Neural progenitor cell (in vitro differentiated cells): ENCODE data around the gene WNT8B. TPM values are rescaled to one million over a fixed set of nuclear protein-coding genes. Genes with fewer than 3 reads are reported as not detected.

Experiments used
- DNase-seq: peaks from one replicate; pipeline ENCODE4 v3.0.0-alpha.2; 2016; ENCODE audit warnings: low spot score
- H2AFZ ChIP-seq: fragments of 200-600 bp; sonication (generic); replicated peaks from 2 replicates; pipeline ENCODE4 v1.6.1; 2016; ENCODE audit warnings: antibody characterized with exemption
- H3F3A ChIP-seq: fragments of 200-600 bp; sonication (generic); 2 replicates; pipeline ENCODE4 v1.6.1; 2016; ENCODE audit warnings: antibody characterized with exemption, low read depth
- H3K27ac ChIP-seq: fragments of 200-600 bp; sonication (generic); 2 replicates; pipeline ENCODE4 v1.5.1; 2016; ENCODE audit warnings: mild to moderate bottlenecking
- H3K27me3 ChIP-seq: fragments of 200-600 bp; sonication (generic); 2 replicates; pipeline ENCODE4 v1.6.1; 2016; ENCODE audit warnings: mild to moderate bottlenecking, moderate library complexity
- H3K36me3 ChIP-seq: fragments of 200-600 bp; sonication (generic); 2 replicates; pipeline ENCODE4 v1.5.1; 2016
- H3K4me1 ChIP-seq: fragments of 200-600 bp; sonication (generic); 2 replicates; pipeline ENCODE4 v1.6.1; 2016; ENCODE audit warnings: mixed run types
- H3K4me2 ChIP-seq: fragments of 200-600 bp; sonication (generic); 2 replicates; pipeline ENCODE4 v1.6.1; 2016
- H3K4me3 ChIP-seq: fragments of 200-600 bp; sonication (generic); 2 replicates; pipeline ENCODE4 v1.5.1; 2016
- H3K79me2 ChIP-seq: fragments of 200-600 bp; sonication (generic); 2 replicates; pipeline ENCODE4 v1.6.1; 2016; ENCODE audit warnings: low read depth
- H3K9ac ChIP-seq: fragments of 200-600 bp; sonication (generic); 2 replicates; pipeline ENCODE4 v1.6.1; 2016
- H3K9me3 ChIP-seq: fragments of 200-600 bp; sonication (generic); 2 replicates; pipeline ENCODE4 v1.5.1; 2016; ENCODE audit warnings: low read depth
- H4K20me1 ChIP-seq: fragments of 200-600 bp; sonication (generic); 2 replicates; pipeline ENCODE4 v1.6.1; 2016; ENCODE audit warnings: low read depth
- H3K27ac Mint-ChIP-seq: 3 replicates; pipeline ENCODE4 v1.8.0; 2021; ENCODE audit warnings: mixed read lengths
- H3K27me3 Mint-ChIP-seq: 2 replicates; pipeline ENCODE4 v1.8.0; 2022; ENCODE audit warnings: low read depth, mild to moderate bottlenecking, inconsistent platforms, moderate library complexity, mixed read lengths; ENCODE audit not compliant: insufficient read depth
- H3K36me3 Mint-ChIP-seq: 3 replicates; pipeline ENCODE4 v1.8.0; 2021; ENCODE audit warnings: mixed read lengths
- H3K4me1 Mint-ChIP-seq: 3 replicates; pipeline ENCODE4 v1.8.0; 2021; ENCODE audit warnings: mixed read lengths
- H3K4me3 Mint-ChIP-seq: 3 replicates; pipeline ENCODE4 v1.8.0; 2021; ENCODE audit warnings: mild to moderate bottlenecking, moderate library complexity, mixed read lengths
- H3K9me3 Mint-ChIP-seq: 3 replicates; pipeline ENCODE4 v1.8.0; 2020; ENCODE audit warnings: mixed read lengths
- CTCF ChIP-seq: fragments of 200-600 bp; sonication (generic); IDR thresholded peaks from 2 replicates; pipeline ENCODE4 v1.5.1; 2017; ENCODE audit warnings: antibody characterized with exemption, mild to moderate bottlenecking
- EZH2 ChIP-seq: fragments of 200-600 bp; sonication (generic); IDR thresholded peaks from 2 replicates; pipeline ENCODE4 v1.6.1; 2017; ENCODE audit warnings: antibody characterized with exemption, mild to moderate bottlenecking, moderate library complexity
- EZH2phosphoT487 ChIP-seq: fragments of 200-600 bp; sonication (generic); IDR thresholded peaks from 2 replicates; pipeline ENCODE4 v1.6.1; 2017; ENCODE audit warnings: antibody characterized with exemption
- total RNA-seq: library from RNA; depleted of rRNA; stranded (reverse); fragments of >200 nt; gene quantifications from 2 replicates; pipeline ENCODE4 v1.2.3, GENCODE V29; 2015; ENCODE audit warnings: low replicate concordance

The WNT8B gene
- total RNA-seq, 1 donor from 2014 or later, result 5.8 TPM

- no peak for TF ChIP-seq EZH2phosphoT487
- no peak for TF ChIP-seq CTCF
- no peak for TF ChIP-seq EZH2
- peaks cover 4% of the 10 kb centered on the region for H4K20me1 ChIP-seq
- no peaks in the 10 kb centered on the region for H3K9me3 Mint-ChIP-seq
- H2AFZ ChIP-seq, result no peak overlapping the region
- H3K4me1 ChIP-seq, result peaks cover 29% of the 10 kb centered on the region
- no peaks in the 10 kb centered on the region for H3K9me3 ChIP-seq
- DNase-seq, result no peak
- H3F3A ChIP-seq, result peaks cover 25% of the 10 kb centered on the region
- H3K79me2 ChIP-seq, result peaks cover 4% of the 10 kb centered on the region
- H3K36me3 Mint-ChIP-seq, result peaks cover 17% of the 10 kb centered on the region
- peaks cover 16% of the 10 kb centered on the region for H3K27me3 Mint-ChIP-seq
- peaks cover 86% of the 10 kb centered on the region for H3K27me3 ChIP-seq
- no peak overlapping the region for H3K27ac Mint-ChIP-seq
- no peaks in the 10 kb centered on the region for H3K36me3 ChIP-seq
- no peak overlapping the region for H3K9ac ChIP-seq
- no peak overlapping the region for H3K27ac ChIP-seq
- no peak overlapping the region for H3K4me3 ChIP-seq
- H3K4me2 ChIP-seq, result no peak overlapping the region
- no peak overlapping the region for H3K4me3 Mint-ChIP-seq
- H3K4me1 Mint-ChIP-seq, result peaks cover 35% of the 10 kb centered on the region
Observed at GRCh38 chr10:100480002-100480401, 17.2 kb downstream of the WNT8B start.

- peaks cover 50% of the 10 kb centered on the region for H3K4me1 Mint-ChIP-seq
- peak; percentile 85 for DNase-seq
- H3K27me3 ChIP-seq, result peaks cover 82% of the 10 kb centered on the region
- peaks cover 38% of the 10 kb centered on the region for H3K4me1 ChIP-seq
- H3F3A ChIP-seq, result peaks cover 41% of the 10 kb centered on the region
- peaks cover 4% of the 10 kb centered on the region for H3K79me2 ChIP-seq
- H3K9ac ChIP-seq, result no peak overlapping the region
- H3K36me3 ChIP-seq, result no peaks in the 10 kb centered on the region
- no peak for TF ChIP-seq EZH2
- no peak for TF ChIP-seq EZH2phosphoT487
- no peak for TF ChIP-seq CTCF
- H4K20me1 ChIP-seq, result peaks cover 11% of the 10 kb centered on the region
- H3K27ac ChIP-seq, result no peak overlapping the region
- no peaks in the 10 kb centered on the region for H3K9me3 Mint-ChIP-seq
- peak overlapping the region; percentile 19 for H3K27ac Mint-ChIP-seq
- peaks cover 17% of the 10 kb centered on the region for H3K36me3 Mint-ChIP-seq
- H2AFZ ChIP-seq, result no peak overlapping the region
- H3K9me3 ChIP-seq, result no peaks in the 10 kb centered on the region
- H3K27me3 Mint-ChIP-seq, result peaks cover 20% of the 10 kb centered on the region
- peak overlapping the region; percentile 50 for H3K4me3 ChIP-seq
- H3K4me3 Mint-ChIP-seq, result peak overlapping the region; percentile 81
- peak overlapping the region; percentile 83 for H3K4me2 ChIP-seq
Observed at GRCh38 chr10:100481462-100482081, 18.8 kb downstream of the WNT8B start.

- Histone ChIP-seq H3F3A (peaks cover 48% of the 10 kb centered on the region), H4K20me1 (peaks cover 14% of the 10 kb centered on the region), H3K27me3 (peaks cover 83% of the 10 kb centered on the region), H3K79me2 (peaks cover 4% of the 10 kb centered on the region), H3K9me3 (no peaks in the 10 kb centered on the region), H3K36me3 (no peaks in the 10 kb centered on the region), H3K9ac (no peak overlapping the region), H3K27ac (no peak overlapping the region), H3K4me3 (peak overlapping the region; percentile 50), H2AFZ (peak overlapping the region; percentile 15), H3K4me1 (peaks cover 45% of the 10 kb centered on the region), H3K4me2 (peak overlapping the region; percentile 83)
- peak; percentile 57 for TF ChIP-seq EZH2phosphoT487
- TF ChIP-seq EZH2, result peak; percentile 52
- peak; percentile 97 for TF ChIP-seq CTCF
- DNase-seq, result peak; percentile 89
- Mint-ChIP-seq H3K27me3 (peaks cover 20% of the 10 kb centered on the region), H3K27ac (no peak overlapping the region), H3K4me3 (peak overlapping the region; percentile 81), H3K9me3 (no peaks in the 10 kb centered on the region), H3K4me1 (peaks cover 58% of the 10 kb centered on the region), H3K36me3 (peaks cover 19% of the 10 kb centered on the region)
Observed at GRCh38 chr10:100482181-100482833, 19.5 kb downstream of the WNT8B start.
